Measurements from ENCODE around the gene CLGN. TPM values are rescaled to one million over a fixed set of nuclear protein-coding genes. Genes with fewer than 3 reads are reported as not detected.
"Not testable (repeated sequence)": the region's sequence is repeated elsewhere in the genome, so short reads cannot be mapped to it uniquely, and the experiment has no call there.

Gene CLGN
- not detected for total RNA-seq
- long read RNA-seq, partial matches to known transcripts, result 1 of 1 reads
- long read RNA-seq, other reads (novel, unspliced or antisense), result 0 of 1 reads

GRCh38 chr4:140427106-140427918, at the start of gene CLGN:
Gene CLGN (minus strand): TSS chr4:140427648. CDS start chr4:140413078, 14,570 bp downstream.
- peak; percentile 90 for DNase-seq (ENCODE audit: low spot score)

GRCh38 chr4:140472156-140472555, 44.7 kb upstream of the CLGN start:
- no peak for DNase-seq (ENCODE audit: low spot score)

GRCh38 chr4:140469791-140470733, 42.6 kb upstream of the CLGN start:
- no peak for DNase-seq (ENCODE audit: low spot score)

GRCh38 chr4:140466146-140466545, 38.7 kb upstream of the CLGN start:
- DNase-seq (ENCODE audit: low spot score), result no peak

GRCh38 chr4:140463614-140464013, 36.2 kb upstream of the CLGN start:
- DNase-seq (ENCODE audit: low spot score), result no peak

GRCh38 chr4:140463182-140463581, 35.7 kb upstream of the CLGN start:
- DNase-seq (ENCODE audit: low spot score), result no peak

GRCh38 chr4:140450352-140450751, 22.9 kb upstream of the CLGN start:
- no peak for DNase-seq (ENCODE audit: low spot score)

- DNase-seq (ENCODE audit: low spot score), result no peak
These were observed 21.4 kb upstream of the CLGN start for GRCh38 chr4:140448830-140449229.

- no peak for DNase-seq (ENCODE audit: low spot score)
These were observed 20.7 kb upstream of the CLGN start for GRCh38 chr4:140448162-140448561.

GRCh38 chr4:140444347-140444746, 16.9 kb upstream of the CLGN start:
- not testable (repeated sequence) for DNase-seq (ENCODE audit: low spot score)

GRCh38 chr4:140439644-140440142, 12.2 kb upstream of the CLGN start:
- no peak for DNase-seq (ENCODE audit: low spot score)

- no peak for DNase-seq (ENCODE audit: low spot score)
These were observed 547 bp upstream of the CLGN start for GRCh38 chr4:140427919-140428471.

- no peak for DNase-seq (ENCODE audit: low spot score)
These were observed 790 bp downstream of the CLGN start for GRCh38 chr4:140426610-140427105.

GRCh38 chr4:140423106-140423505, 4.3 kb downstream of the CLGN start:
- no peak for DNase-seq (ENCODE audit: low spot score)

GRCh38 chr4:140413130-140413969, 14.1 kb downstream of the CLGN start:
- not testable (repeated sequence) for DNase-seq (ENCODE audit: low spot score)

GRCh38 chr4:140408974-140409373, 18.5 kb downstream of the CLGN start:
- DNase-seq (ENCODE audit: low spot score), result no peak

- no peak for DNase-seq (ENCODE audit: low spot score)
These were observed 21.2 kb downstream of the CLGN start for GRCh38 chr4:140406292-140406691.

GRCh38 chr4:140400111-140400510, 27.3 kb downstream of the CLGN start:
- DNase-seq (ENCODE audit: low spot score), result no peak

- DNase-seq (ENCODE audit: low spot score), result no peak
These were observed 31.8 kb downstream of the CLGN start for GRCh38 chr4:140395668-140396067.

GRCh38 chr4:140388015-140388414, 39.4 kb downstream of the CLGN start:
- DNase-seq (ENCODE audit: low spot score), result no peak

Measured in mesenteric fat pad (tissue), 1 donor.